ENCODE measurements around the gene ZDHHC22. TPM values are rescaled to one million over a fixed set of nuclear protein-coding genes. Genes with fewer than 3 reads are reported as not detected.
A peak's percentile ranks its signal among the peaks of the same experiment; 100 is the strongest.

The ZDHHC22 gene
- total RNA-seq, 1 donor from 2014 or later: 77.3 TPM

- H3K4me3 Mint-ChIP-seq (ENCODE audit: unreplicated experiment): peak overlapping the region; percentile 83
- peaks cover 5% of the 10 kb centered on the region for H3K27me3 Mint-ChIP-seq (ENCODE audit: unreplicated experiment)
- H3K27ac Mint-ChIP-seq (ENCODE audit: unreplicated experiment): no peak overlapping the region
- TF ChIP-seq, protein P1, sequence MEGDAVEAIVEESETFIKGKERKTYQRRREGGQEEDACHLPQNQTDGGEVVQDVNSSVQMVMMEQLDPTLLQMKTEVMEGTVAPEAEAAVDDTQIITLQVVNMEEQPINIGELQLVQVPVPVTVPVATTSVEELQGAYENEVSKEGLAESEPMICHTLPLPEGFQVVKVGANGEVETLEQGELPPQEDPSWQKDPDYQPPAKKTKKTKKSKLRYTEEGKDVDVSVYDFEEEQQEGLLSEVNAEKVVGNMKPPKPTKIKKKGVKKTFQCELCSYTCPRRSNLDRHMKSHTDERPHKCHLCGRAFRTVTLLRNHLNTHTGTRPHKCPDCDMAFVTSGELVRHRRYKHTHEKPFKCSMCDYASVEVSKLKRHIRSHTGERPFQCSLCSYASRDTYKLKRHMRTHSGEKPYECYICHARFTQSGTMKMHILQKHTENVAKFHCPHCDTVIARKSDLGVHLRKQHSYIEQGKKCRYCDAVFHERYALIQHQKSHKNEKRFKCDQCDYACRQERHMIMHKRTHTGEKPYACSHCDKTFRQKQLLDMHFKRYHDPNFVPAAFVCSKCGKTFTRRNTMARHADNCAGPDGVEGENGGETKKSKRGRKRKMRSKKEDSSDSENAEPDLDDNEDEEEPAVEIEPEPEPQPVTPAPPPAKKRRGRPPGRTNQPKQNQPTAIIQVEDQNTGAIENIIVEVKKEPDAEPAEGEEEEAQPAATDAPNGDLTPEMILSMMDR (IDR thresholded peaks at IDR 0.05; ENCODE audit: partially characterized antibody, unreplicated experiment): no peak
- H3K4me1 Mint-ChIP-seq (ENCODE audit: low read depth, unreplicated experiment): peaks cover 39% of the 10 kb centered on the region
- no peaks in the 10 kb centered on the region for H3K36me3 Mint-ChIP-seq (ENCODE audit: unreplicated experiment)
- no peak for DNase-seq
- peaks cover 6% of the 10 kb centered on the region for H3K9me3 Mint-ChIP-seq (ENCODE audit: unreplicated experiment)
Observed at GRCh38 chr14:77125823-77126325, 15.7 kb downstream of the ZDHHC22 start.

- H3K4me1 Mint-ChIP-seq (ENCODE audit: low read depth, unreplicated experiment): peaks cover 44% of the 10 kb centered on the region
Observed at GRCh38 chr14:77125281-77125801, 16.2 kb downstream of the ZDHHC22 start.

DNA sequence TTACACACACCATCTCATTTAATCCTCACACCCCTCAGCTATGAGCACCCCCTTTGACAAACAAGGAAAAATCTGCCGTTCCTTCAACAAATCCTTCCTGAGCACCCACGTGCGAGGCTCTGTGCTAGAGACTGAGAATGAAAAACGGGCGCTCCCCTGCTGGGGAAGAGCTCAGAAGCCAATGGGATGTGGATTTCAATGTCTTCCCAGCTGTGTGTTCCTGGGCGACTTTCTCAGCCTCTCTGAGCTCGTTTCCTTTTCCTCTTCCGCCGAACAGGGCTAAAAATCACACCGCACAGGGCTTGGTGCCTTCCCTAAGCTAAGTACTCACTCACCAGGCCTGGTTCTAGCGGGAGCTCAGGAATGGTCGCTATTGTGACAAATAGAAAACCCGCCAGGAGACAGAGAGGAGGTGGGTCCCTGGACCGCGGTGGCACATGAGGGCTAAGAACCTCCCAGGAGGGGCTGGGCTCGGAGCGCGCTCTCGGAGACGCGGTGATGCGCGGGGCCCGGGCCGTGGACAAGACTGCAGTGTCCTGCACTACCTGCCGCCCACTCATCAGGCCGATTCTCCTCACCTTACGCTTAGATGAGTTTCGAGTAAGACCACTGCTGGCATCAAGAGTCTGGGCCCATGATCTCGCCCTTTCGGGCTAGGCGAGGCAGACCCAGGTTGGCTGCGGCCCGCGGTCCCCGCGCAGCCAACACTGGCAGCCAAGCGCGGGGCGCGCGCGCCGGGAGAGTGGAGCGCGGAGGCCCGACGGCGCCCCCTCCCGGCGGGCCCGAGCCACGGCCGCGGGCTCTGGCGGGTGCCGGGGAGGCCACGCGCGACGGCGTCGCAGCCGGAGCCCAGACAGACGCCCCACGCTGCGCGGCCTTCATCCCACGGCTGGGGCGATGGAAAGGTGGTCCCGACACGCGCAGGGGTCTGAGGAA lies 17.0 kb downstream of the ZDHHC22 start:
- Mint-ChIP-seq H3K9me3 (ENCODE audit: unreplicated experiment) (peaks cover 6% of the 10 kb centered on the region), H3K4me3 (ENCODE audit: unreplicated experiment) (peak overlapping the region; percentile 63), H3K36me3 (ENCODE audit: unreplicated experiment) (no peaks in the 10 kb centered on the region), H3K4me1 (ENCODE audit: low read depth, unreplicated experiment) (peaks cover 46% of the 10 kb centered on the region), H3K27me3 (ENCODE audit: unreplicated experiment) (peaks cover 2% of the 10 kb centered on the region), H3K27ac (ENCODE audit: unreplicated experiment) (no peak overlapping the region)
- TF ChIP-seq, protein P1 (IDR thresholded peaks at IDR 0.05; ENCODE audit: partially characterized antibody, unreplicated experiment): peak; percentile 76
- DNase-seq: peak; percentile 65

More at GRCh38 chr14:77125281-77125801, 16.2 kb downstream of the ZDHHC22 start:
- no peak overlapping the region for H3K27ac Mint-ChIP-seq (ENCODE audit: unreplicated experiment)
- TF ChIP-seq, protein P1 (IDR thresholded peaks at IDR 0.05; ENCODE audit: partially characterized antibody, unreplicated experiment): peak; percentile 51
- peaks cover 5% of the 10 kb centered on the region for H3K27me3 Mint-ChIP-seq (ENCODE audit: unreplicated experiment)
- H3K9me3 Mint-ChIP-seq (ENCODE audit: unreplicated experiment): peaks cover 9% of the 10 kb centered on the region
- no peak for DNase-seq
- H3K36me3 Mint-ChIP-seq (ENCODE audit: unreplicated experiment): no peaks in the 10 kb centered on the region
- peak overlapping the region; percentile 83 for H3K4me3 Mint-ChIP-seq (ENCODE audit: unreplicated experiment)

GRCh38 chr14:77123381-77124325 lies 17.9 kb downstream of the ZDHHC22 start:
- TF ChIP-seq, protein P1 (IDR thresholded peaks at IDR 0.05; ENCODE audit: partially characterized antibody, unreplicated experiment): no peak
- DNase-seq: no peak
- Mint-ChIP-seq H3K27me3 (ENCODE audit: unreplicated experiment) (peaks cover 2% of the 10 kb centered on the region), H3K36me3 (ENCODE audit: unreplicated experiment) (no peaks in the 10 kb centered on the region), H3K27ac (ENCODE audit: unreplicated experiment) (no peak overlapping the region), H3K9me3 (ENCODE audit: unreplicated experiment) (peaks cover 6% of the 10 kb centered on the region), H3K4me3 (ENCODE audit: unreplicated experiment) (peak overlapping the region; percentile 38), H3K4me1 (ENCODE audit: low read depth, unreplicated experiment) (peaks cover 43% of the 10 kb centered on the region)
